ENCODE data around the gene BACH2.
A peak's percentile ranks its signal among the peaks of the same experiment; 100 is the strongest.

The BACH2 gene

DNA sequence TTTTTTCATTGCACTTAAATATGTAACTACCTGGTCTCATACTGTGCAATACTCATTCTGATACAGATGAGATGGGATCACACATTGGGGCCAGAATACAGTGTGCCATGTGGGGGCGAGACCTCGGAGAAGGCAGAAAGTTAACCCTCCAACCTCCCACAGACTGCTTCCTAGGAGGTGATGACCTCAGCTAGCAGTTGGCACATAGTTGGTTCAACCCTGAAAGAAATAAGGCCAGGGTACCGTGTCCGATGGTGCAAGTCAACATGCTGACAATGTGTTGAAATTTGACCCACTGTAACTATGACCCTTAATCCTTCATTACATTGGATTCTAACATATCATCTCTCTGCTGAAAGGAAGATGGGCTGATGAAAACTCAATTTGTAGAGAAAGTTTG is 340.5 kb downstream of the BACH2 start:
- no peak for DNase-seq

DNA sequence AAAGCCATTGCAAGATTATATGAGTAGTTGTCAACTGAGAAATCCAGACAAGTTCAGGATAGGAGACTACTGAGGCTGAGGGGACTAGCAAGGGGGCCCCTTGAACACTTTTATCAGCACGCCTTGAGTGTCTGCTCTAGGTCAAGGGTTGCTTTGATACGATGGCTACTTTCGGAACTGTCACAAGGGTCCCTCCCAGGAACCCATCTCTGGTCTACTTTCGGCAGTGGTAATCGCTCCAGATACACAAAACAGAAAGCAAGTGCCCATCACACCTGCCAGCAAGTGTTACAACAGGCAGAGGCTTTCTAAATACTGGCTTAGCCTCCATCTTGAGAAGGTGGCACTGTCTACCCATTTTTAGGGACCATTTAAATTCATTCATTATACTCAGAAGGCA is 341.3 kb downstream of the BACH2 start:
- DNase-seq, result no peak

DNA sequence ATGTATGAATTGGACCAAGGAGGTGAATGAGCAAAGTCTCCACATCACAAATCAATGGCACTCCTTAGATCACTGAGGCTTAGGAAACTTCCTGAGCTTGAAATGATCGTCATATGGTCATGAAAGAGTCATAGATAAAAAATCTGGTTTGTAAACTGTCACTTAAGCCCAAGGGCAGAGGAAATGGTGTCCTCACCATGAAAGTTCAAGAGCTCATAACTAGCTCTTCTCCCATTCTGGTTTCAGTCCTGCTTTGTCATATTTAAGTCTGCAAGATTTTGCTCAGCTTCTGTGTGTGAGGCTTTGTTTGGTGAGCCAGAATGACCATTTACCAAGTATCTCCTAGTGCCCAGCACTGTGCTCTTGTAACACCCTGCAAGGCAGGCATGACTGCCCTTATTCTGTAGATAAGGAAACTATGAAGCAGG is 341.9 kb downstream of the BACH2 start:
- DNase-seq, result no peak

DNA sequence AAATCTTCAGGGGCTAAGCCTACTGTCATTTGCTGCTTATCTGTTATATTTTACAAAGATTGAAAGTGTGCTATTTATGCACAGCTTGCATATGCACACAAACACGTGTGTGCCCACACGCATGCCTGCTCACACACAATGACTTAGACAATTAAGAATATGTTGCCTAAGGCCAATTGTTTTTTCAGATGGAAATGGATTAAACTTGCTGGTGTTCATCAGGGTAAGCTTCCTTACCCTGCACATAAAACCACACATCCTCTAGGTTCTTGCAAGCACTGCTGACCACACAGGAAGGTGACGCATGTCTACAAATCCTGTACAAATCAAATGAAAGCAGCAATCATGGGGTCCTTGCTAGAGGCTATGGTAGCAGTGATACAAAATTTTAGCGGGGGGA is 344.0 kb downstream of the BACH2 start:
- no peak for DNase-seq

DNA sequence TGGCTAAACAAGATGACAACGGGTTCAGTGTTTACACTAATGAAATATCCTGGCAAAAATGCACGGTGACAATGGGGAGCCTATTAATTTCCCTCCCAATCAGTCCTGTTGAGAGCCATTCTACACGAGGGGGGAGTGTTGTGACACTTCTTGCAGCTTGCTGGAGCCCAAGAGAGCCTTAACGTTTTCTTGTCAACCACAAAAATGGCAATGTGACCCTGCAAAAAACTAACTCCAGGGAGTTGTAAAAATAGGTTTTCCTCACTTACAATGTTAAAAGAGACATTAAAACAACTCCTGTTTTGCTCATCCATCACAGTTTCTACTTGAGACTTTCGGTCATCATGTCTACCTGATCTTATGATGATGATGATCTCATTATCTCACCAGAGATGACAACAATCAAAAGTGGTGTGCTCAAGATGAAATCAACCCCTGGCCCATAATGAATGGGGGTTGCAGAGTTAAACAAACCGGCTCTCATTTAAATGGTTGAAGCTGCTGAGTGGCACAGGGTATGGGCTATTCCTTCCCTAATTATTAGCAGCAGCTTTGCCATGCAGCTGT is 344.5 kb downstream of the BACH2 start:
- no peak for DNase-seq

DNA sequence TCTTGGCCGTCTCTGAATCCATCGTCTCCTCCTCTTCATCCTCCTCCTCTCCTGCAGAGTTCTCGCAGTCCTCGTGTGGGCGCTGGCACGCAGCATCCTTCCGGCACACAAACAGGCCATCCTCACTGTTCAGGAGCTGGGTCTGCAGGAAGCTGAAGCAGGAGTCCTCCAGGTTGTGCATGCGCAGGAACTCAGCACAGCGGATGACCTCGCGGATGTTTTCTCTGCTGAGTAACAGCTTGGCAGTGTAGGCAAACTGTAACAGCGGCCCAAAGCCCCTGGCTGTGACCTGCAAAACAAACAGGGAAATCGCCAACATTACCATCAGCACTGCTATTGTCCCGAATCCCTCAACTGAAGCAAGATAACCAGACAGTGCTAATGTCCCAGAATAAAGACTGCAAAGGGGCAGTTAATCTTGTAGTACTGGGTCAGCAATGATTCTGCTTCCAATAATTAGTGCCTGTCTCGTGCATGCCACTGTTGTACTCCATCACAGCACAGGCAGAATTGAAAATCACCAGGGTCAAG is 345.0 kb downstream of the BACH2 start:
- no peak for DNase-seq

DNA sequence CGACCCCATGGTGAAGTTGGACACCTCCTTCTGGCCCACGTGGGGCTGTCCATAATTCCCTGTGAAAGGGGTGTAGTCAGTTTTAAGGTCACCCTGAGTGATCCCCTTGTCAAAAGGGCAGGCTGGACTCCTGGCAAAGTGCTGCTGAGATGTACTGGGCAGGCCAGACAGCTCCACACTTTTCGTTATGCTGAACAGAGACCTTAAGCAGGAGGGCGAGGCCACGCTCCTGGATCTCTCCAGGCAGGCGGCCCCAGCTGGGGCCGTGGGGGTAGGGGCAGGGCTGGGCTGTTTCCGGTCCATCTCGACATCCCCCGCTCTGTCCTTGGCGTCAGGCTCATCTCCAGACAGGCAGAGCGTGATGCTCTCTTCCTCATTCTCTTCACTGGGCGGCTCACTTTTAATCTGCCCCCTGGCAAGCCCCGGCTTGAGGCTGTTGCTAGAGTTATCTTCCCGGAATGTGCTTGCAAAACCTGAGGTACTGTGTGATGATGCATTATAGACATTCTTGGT is 345.7 kb downstream of the BACH2 start:
- DNase-seq, result no peak

DNA sequence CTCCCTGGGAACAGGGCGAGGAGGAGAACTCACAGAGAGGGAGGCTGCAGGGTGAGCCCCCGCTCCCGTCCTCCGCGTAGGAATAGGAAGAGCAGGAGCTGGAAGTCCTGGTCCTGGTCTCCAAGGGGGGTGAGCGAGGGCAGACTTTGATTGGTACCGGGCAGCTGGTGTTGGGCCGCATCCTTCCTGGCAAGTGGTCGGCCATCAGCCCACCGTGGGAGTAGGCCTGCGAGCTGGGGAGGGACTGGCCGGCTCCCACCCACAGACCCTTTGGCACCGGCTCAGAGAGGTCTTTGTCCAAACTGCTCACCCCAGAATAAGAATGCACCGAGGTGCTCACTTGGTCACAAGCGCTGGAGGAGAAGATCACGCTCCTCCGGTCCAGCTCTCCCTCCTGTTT is 346.2 kb downstream of the BACH2 start:
- no peak for DNase-seq

DNA sequence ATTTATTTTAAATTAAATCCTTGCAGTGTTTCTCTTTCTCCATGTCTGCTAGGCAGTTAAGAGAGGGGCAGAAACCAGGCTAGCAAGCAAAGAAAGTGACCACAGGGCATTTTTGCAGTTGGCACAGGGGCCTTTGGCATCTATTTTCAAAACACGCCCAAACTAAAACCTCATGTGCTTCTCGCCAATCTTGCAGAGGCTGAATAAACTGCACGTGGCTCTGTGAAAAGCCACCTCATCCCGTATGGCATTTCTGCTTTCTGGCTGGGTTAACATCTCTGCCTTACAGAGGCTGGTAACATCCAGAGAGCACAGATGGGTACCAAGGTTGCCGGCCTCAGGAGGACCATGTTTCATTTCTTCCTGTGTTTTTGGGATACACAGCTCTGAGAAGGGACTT is 347.8 kb downstream of the BACH2 start:
- no peak for DNase-seq

DNA sequence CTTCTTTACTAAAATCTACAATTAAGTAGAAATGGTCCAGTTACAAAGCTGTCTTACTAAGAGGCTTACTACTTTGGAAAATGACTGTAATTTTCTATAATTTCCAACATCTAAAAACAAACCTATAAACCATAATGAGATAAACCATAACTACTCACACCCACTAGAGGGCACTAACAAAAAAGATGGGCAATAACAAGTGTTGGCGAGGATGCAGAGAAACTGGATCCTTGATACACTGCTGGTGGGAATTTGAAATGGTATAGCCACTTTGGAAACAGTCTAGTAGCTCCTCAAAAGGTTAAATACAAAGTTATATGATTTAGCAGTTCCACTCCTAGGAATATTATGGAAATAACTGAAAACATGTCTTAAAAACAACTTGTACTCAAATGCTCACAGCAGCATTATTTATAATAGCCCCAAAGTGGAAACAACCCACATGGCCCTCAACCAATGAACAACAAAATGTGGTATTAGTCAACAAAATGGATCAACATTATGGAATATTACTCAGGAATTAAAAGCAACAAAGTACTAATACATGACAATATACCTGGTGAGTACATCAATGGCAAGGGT is 351.7 kb downstream of the BACH2 start:
- DNase-seq, result no peak

DNA sequence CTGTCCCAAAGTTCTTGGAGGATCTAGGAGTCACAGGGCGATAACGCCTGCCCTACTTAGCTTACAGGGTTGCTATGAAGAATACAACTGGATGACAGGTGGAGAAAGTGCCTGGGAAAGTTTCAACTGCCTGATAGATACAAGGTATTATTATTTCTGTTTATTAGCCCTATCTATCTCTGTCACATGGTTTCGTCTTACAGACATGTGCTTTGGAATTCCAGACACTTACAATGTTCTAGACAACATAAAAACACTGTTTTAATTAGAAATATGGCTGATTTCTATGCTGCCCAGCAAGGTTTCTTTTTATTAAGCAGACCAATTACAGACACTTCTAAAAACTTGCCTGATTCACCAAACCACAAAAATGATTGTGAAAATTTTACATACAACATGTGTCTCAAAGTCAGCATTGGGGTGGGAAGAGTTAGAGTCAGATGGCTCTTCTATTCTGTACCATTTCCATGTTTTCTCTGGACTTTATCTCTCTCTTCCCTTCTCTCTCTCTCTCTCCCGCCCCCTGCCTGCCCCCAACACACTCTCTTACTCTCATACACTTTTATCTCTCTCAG is 352.4 kb downstream of the BACH2 start:
- no peak for DNase-seq

DNA sequence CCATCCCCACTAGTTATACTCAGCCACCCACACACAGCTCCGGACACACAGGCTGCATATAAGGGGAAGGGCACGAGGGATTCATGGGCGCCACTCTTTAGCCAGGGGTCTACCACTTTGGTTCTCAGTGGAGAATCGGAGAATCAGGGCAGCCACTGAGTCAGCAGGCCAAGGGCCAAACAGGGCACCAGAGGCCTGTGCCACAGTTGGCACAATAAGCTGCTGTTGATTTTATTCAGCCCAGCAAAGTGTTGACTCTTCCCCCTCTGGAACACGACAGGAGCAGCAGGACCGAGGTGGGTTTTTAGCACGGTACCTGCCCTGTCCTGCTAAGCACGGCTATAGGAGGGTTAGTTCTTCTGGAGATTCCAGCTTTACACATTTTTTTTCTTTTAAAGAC is 354.0 kb downstream of the BACH2 start:
- DNase-seq, result no peak

DNA sequence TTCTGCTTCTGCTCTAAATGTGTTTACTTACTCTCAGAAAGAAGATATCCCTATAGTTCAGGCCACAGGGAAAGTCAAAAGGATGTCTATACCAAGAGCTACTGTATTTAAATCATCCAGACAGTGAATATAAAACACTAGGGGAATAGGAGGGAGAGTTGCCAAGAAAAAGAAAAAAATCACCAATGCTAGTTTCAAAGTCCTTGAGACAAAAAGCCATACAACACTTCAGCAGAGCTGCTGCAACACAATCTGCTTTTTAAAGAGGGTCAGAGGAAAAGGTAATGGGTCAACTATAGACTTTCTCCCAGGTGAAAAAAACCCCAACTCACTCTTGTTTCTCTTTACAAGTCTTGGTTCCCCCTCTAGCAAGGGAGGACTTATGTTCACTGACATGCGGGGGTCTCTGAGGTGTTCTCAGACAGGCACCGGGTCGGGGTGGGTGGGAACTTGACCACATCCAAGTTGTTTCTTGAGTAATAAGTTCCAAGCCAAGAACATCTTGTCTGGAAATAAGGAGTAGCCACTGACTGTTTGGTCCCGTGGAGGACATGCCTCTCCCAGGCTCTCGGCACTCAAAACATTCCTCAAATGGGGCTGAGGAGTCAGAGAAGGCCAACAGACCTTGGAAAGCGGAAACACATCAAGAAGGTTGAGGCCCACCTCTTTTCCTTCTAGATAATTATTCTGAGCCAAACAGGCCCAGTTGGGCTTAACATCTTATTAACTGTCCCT is 354.7 kb downstream of the BACH2 start:
- no peak for DNase-seq

DNA sequence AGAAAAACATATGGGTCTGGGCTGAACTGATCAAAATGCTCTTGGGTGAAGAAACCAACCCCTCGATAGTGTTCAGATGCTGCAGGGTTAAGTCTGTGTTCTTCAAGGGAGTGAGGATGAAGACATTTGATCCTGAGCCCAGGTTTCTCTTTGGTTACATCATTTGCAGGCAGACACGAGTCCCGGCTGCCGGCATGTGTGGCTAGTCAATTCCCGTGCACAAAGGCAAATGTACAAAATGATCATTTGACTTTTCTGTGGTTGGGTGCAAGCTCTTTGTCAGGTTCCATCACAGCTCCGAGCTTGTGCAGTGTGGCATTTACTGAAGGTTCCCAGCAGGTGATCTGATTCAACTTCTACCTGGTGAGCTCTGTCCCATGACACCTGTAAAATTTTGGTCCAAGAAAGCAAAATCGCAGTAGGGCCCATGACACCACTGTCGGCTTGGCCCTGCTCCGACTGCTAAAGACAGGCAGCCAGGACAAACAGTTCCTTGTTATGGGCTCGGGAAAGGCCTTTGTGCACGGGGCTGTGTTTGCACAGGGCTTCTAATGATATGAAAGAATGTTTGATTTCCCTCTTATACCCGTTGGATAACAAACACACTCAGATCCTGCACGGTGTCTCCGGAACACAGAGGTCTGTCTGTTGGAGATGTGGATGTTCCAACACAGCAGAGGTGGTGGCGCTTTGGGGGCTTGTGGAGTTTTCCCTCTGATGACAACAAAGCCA is 355.4 kb downstream of the BACH2 start:
- DNase-seq, result peak in 1 of 2 experiments; percentile 18

DNA sequence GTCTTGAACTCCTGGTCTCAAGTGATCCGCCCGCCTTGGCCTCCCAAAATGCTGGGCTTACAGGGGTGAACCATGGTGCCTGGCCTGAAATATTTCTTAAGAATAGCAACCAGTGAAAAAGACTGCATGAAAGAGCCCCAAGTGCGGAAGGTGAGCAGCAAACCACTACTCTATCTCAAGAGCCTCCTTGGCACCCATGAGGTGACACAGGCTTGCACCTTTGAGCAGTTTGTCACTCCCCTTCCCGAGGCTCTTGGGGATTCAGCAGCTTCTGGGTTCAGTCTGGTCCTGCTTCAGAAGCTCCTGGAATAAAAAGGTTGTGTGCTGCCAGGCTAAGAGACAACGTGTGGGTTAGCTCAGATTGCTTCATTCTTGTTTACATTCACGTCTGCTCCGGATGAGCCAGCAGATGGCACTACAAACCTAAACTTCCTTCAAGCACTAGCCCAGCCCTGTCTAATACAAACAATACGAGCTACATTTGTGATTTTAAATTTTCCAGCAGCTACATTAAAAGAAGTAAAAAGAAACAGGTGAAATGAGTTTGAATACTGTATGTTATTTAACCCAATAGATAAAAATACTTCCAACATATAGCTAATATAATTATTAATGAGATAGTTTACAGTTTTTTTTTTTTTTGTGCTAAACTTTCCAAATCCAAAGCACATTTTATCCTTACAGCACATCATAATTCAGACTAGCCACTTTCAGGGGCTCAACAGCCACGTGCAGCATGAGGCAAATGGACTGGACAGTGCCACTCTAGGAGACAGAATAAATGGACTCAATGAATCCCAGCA is 356.2 kb downstream of the BACH2 start:
- DNase-seq, result peak in 1 of 2 experiments; percentile 65

DNA sequence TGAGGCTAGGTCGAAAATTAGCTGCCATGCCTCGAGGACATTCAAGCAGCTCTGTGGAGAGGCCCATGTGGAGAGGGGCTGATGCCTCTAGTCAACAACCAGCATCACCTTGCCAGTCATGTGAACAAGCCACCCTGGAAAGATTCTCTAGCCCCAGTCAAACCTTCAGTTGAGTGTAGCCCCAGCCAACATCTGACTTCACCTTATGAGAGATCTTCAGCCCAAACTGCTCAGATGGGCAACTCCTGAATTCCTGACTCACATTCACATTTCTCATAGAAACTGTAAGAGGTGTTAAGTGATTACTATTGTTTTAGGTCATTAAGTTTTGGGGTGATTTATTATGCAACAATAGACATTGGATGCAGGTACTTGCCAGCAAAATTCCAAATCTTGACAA is 357.5 kb downstream of the BACH2 start:
- no peak for DNase-seq

DNA sequence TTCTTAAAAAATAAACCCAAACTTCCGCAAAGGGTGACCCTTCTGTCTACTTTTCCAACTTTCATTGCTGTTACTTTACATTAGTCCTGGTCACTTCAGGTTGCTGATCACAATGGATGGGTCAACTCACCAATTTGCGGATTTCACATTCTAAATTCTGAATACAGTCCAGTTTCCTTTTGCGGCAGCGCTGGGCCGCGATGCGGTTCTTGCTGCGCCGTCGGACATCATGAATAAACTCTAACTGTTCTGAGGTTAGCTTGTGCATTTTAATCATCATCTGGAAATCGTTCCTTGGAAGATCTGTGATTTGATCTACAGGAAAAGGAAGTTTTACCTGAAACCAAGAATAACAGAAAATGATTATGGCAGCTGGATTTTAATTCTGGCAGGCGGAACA is 358.6 kb downstream of the BACH2 start:
- DNase-seq, result no peak

DNA sequence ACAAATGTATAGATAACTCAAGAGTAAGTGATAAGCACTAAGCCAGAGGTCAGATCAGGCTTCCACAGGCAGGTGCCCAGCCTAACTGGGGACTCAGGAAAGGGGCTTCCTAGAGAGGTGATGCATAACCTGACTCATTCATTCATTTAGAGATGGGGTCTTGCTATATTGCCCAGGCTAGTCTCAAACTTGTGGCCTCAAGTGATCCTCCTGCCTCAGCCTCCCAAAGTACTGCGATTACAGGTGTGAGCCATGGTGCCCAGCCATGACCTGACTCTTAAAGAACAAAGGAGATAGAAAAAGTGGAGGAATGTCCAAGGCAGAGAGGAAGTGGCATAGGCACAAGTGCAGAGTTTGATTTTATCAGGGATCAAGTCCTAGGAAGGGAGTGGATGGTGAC is 360.5 kb downstream of the BACH2 start:
- DNase-seq, result no peak

DNA sequence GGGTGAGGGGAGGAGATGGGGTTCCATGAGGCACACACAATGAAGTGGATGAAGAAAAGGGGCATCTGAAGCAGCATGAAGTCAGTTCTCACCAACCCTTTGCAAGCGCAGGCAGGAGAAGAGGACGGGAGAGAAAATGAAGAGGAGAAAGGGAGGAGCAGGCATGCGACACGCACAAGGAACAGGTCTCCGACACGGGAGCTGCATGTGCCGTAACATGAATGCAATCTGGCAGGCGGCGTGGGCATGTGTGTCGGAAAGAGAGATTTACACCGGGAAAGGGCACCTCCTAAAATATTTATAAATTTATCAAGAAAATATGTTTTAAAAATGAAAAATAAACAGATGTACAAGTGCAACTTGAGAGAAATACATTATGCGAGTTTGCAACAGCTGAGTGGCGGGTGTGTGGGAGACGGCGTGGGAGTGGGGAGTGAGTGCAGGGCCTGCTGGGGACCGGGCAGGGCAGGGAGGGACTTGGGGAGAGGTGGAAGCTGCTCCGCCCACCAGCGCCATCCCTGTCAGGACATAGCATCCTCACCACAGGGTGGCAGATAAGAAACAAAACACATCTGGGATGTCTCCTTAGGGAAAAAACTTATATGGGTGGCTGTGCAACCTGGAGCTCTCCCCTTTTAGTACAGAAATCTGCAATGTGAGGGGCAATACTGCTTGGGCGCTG is 361.8 kb downstream of the BACH2 start:
- no peak for DNase-seq

DNA sequence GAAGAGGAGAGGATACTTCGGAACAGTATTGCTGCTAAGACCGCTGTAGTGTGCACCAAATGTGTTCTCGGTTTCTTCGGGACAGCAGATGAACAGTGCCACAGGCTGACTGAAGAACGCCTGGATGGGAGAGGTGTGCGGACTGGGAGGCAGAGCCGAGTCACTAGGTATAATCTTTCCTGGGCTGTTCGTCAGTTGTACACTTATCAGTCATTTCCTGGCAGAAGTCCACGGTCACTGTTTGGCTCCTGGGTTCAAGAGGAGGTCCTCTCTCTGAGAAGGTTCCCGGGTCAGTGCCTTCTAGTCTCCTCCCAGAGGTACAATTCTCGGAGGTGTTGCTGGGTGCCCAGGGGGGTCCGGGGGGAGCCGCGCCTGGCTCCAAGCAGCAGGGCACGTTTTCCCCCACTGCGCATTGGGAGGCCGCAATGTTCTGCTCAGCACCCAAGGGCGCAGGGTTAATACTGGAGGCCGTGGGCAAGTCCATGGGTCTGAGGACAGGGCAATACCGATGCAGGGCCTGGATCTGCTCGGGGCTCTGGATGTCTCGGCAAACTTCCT is 364.3 kb downstream of the BACH2 start:
- no peak for DNase-seq

DNA sequence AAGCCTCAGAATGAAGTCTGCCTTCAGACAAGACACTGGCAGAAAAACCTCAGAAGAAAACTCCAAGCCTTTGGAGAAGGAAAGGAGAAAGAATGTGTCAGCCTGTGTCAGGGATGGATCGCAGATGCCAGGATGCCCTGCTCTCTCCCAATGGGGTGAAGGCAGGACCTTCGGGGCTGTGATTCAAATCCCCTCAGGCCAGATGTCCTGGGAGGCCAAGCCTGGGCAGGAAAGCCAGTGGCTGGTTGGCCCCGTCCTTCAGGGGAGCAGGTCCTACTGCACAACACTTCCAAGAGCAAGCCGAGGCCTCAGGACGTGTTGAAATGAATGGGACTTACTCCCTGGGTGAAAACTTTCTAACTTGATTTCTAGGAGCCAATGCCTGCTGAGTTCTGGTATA is 365.9 kb downstream of the BACH2 start:
- DNase-seq, result no peak

Data from cerebellar nuclear complex (tissue), 1 donor.